HepG2 (cell line): ENCODE data around the gene RSPRY1. TPM values are rescaled to one million over a fixed set of nuclear protein-coding genes. Genes with fewer than 3 reads are reported as not detected.

ENCODE experiments used
- DPF2 ChIP-seq: sonication (generic); formaldehyde crosslinking; IDR thresholded peaks from 2 replicates; pipeline ENCODE4 v1.4.0; 2020; ENCODE audit warnings: mild to moderate bottlenecking, low read depth, missing genetic modification reagents, borderline replicate concordance
- MAFG ChIP-seq: sonication (generic); formaldehyde crosslinking; IDR thresholded peaks from 2 replicates; pipeline ENCODE4 v1.5.1; 2020; ENCODE audit warnings: mild to moderate bottlenecking, missing genetic modification reagents
- MXD4 ChIP-seq: IDR thresholded peaks from 2 replicates; pipeline ENCODE4 v1.6.1; 2016; ENCODE audit warnings: mild to moderate bottlenecking, missing biosample characterization, missing genetic modification reagents
- PBX3 ChIP-seq: sonication (generic); formaldehyde crosslinking; IDR thresholded peaks from 2 replicates; pipeline ENCODE4 v1.8.1; 2023; ENCODE audit warnings: missing genetic modification reagents, inconsistent platforms, borderline replicate concordance
- RELA ChIP-seq: sonication (generic); formaldehyde crosslinking; IDR thresholded peaks from 2 replicates; pipeline ENCODE4 v1.4.0; 2020; ENCODE audit warnings: missing genetic modification reagents
- SKI ChIP-seq: fragments of 450-650 bp; IDR thresholded peaks from one replicate; pipeline ENCODE4 v1.6.1; 2018; ENCODE audit warnings: mild to moderate bottlenecking; ENCODE audit not compliant: partially characterized antibody
- ZBTB21 ChIP-seq: sonication (generic); formaldehyde crosslinking; IDR thresholded peaks from 2 replicates; pipeline ENCODE4 v1.4.0; 2020; ENCODE audit warnings: missing genetic modification reagents
- ZNF10 ChIP-seq: sonication (generic); formaldehyde crosslinking; IDR thresholded peaks from 2 replicates; pipeline ENCODE4 v1.4.0; 2020; ENCODE audit warnings: mild to moderate bottlenecking, low read depth, missing genetic modification reagents, borderline replicate concordance
- ZNF101 ChIP-seq: sonication (generic); formaldehyde crosslinking; IDR thresholded peaks from 2 replicates; pipeline ENCODE4 v1.4.0; 2020; ENCODE audit warnings: mild to moderate bottlenecking, low read depth, missing genetic modification reagents, borderline replicate concordance
- ZNF446 ChIP-seq: sonication (generic); formaldehyde crosslinking; IDR thresholded peaks from 2 replicates; pipeline ENCODE4 v1.5.0; 2020; ENCODE audit warnings: mild to moderate bottlenecking, missing genetic modification reagents
- ZNF546 ChIP-seq: sonication (generic); formaldehyde crosslinking; conservative IDR thresholded peaks from 2 replicates; pipeline ENCODE4 v1.8.1; 2023; ENCODE audit warnings: mild to moderate bottlenecking, missing genetic modification reagents
- ZNF674 ChIP-seq: sonication (generic); formaldehyde crosslinking; IDR thresholded peaks from 2 replicates; pipeline ENCODE4 v1.5.0; 2020; ENCODE audit warnings: low read depth, mild to moderate bottlenecking, missing genetic modification reagents
- polyA plus RNA-seq, 8 experiments: library from polyadenylated mRNA; depleted of rRNA in 3 of 8; stranded (reverse) in 7 of 8; unstranded in 1 of 8; fragments of >200 nt; fragmentation: Illumina TruSeq in 4 of 8; extraction: Trizol in 4 of 8; gene quantifications; 2 replicates each; pipeline versions ENCODE4 v1.2.1 to v1.2.3, GENCODE V29; 2011 to 2016; ENCODE audit warnings: low read depth in 4 of 8, missing spikeins in 1 of 8, mixed read lengths in 1 of 8; ENCODE audit not compliant: insufficient read depth in 1 of 8
- total RNA-seq, 5 experiments: library from RNA; depleted of rRNA; stranded (reverse); fragments of >200 nt; fragmentation: Illumina TruSeq; extraction: Trizol; gene quantifications; 2 replicates each; pipeline ENCODE4 v1.2.3, GENCODE V29; 2016; ENCODE audit warnings: low read depth in 1 of 5
- TF ChIP-seq, protein P1 (sequence below): sonication (generic); formaldehyde crosslinking; IDR thresholded peaks from 2 replicates; pipeline ENCODE4 v1.5.0; 2020; ENCODE audit warnings: mild to moderate bottlenecking, missing genetic modification reagents
- TF ChIP-seq, protein P2 (sequence below): sonication (generic); formaldehyde crosslinking; IDR thresholded peaks from 2 replicates; pipeline ENCODE4 v1.4.0; 2020; ENCODE audit warnings: mild to moderate bottlenecking, low read depth, missing genetic modification reagents
- TF ChIP-seq, protein P3 (sequence below): sonication (generic); formaldehyde crosslinking; IDR thresholded peaks from 2 replicates; pipeline ENCODE4 v1.9.0; 2022; ENCODE audit warnings: missing genetic modification reagents, mild to moderate bottlenecking, borderline replicate concordance
- TF ChIP-seq, protein P4 (sequence below): sonication (generic); formaldehyde crosslinking; IDR thresholded peaks from 2 replicates; pipeline ENCODE4 v1.4.0; 2020; ENCODE audit warnings: mild to moderate bottlenecking, missing genetic modification reagents, borderline replicate concordance

The RSPRY1 gene
- total and polyA plus RNA-seq, 2 of the 13 experiments (the other 11 are each of a cell fraction or from before 2014, with no cell fraction given), result 53.4 to 61.0 TPM

- TF ChIP-seq ZNF674 (CRISPR knock-in tag) (no peak), MAFG (CRISPR knock-in tag) (no peak), ZNF446 (CRISPR knock-in tag) (no peak), DPF2 (CRISPR knock-in tag) (no peak; the same call in 1 of the 2 replicates), ZNF546 (CRISPR knock-in tag) (no peak), ZNF10 (CRISPR knock-in tag) (no peak), RELA (no peak), ZBTB21 (CRISPR knock-in tag) (no peak), MXD4 (CRISPR knock-in tag) (peak; percentile 73; the same call in 1 of the 2 replicates), SKI (no peak), ZNF101 (CRISPR knock-in tag) (no peak), PBX3 (no peak)
- TF ChIP-seq, protein P1, sequence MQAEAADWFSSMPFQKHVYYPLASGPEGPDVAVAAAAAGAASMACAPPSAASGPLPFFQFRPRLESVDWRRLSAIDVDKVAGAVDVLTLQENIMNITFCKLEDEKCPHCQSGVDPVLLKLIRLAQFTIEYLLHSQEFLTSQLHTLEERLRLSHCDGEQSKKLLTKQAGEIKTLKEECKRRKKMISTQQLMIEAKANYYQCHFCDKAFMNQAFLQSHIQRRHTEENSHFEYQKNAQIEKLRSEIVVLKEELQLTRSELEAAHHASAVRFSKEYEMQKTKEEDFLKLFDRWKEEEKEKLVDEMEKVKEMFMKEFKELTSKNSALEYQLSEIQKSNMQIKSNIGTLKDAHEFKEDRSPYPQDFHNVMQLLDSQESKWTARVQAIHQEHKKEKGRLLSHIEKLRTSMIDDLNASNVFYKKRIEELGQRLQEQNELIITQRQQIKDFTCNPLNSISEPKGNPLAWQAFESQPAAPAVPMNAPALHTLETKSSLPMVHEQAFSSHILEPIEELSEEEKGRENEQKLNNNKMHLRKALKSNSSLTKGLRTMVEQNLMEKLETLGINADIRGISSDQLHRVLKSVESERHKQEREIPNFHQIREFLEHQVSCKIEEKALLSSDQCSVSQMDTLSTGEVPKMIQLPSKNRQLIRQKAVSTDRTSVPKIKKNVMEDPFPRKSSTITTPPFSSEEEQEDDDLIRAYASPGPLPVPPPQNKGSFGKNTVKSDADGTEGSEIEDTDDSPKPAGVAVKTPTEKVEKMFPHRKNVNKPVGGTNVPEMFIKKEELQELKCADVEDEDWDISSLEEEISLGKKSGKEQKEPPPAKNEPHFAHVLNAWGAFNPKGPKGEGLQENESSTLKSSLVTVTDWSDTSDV (CRISPR knock-in tag), result peak; percentile 94
- TF ChIP-seq, protein P2, sequence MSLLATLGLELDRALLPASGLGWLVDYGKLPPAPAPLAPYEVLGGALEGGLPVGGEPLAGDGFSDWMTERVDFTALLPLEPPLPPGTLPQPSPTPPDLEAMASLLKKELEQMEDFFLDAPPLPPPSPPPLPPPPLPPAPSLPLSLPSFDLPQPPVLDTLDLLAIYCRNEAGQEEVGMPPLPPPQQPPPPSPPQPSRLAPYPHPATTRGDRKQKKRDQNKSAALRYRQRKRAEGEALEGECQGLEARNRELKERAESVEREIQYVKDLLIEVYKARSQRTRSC, result no peak
- TF ChIP-seq, protein P3, sequence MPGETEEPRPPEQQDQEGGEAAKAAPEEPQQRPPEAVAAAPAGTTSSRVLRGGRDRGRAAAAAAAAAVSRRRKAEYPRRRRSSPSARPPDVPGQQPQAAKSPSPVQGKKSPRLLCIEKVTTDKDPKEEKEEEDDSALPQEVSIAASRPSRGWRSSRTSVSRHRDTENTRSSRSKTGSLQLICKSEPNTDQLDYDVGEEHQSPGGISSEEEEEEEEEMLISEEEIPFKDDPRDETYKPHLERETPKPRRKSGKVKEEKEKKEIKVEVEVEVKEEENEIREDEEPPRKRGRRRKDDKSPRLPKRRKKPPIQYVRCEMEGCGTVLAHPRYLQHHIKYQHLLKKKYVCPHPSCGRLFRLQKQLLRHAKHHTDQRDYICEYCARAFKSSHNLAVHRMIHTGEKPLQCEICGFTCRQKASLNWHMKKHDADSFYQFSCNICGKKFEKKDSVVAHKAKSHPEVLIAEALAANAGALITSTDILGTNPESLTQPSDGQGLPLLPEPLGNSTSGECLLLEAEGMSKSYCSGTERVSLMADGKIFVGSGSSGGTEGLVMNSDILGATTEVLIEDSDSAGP (CRISPR knock-in tag), result peak; percentile 49; the same call in 1 of the 2 replicates
- TF ChIP-seq, protein P4, sequence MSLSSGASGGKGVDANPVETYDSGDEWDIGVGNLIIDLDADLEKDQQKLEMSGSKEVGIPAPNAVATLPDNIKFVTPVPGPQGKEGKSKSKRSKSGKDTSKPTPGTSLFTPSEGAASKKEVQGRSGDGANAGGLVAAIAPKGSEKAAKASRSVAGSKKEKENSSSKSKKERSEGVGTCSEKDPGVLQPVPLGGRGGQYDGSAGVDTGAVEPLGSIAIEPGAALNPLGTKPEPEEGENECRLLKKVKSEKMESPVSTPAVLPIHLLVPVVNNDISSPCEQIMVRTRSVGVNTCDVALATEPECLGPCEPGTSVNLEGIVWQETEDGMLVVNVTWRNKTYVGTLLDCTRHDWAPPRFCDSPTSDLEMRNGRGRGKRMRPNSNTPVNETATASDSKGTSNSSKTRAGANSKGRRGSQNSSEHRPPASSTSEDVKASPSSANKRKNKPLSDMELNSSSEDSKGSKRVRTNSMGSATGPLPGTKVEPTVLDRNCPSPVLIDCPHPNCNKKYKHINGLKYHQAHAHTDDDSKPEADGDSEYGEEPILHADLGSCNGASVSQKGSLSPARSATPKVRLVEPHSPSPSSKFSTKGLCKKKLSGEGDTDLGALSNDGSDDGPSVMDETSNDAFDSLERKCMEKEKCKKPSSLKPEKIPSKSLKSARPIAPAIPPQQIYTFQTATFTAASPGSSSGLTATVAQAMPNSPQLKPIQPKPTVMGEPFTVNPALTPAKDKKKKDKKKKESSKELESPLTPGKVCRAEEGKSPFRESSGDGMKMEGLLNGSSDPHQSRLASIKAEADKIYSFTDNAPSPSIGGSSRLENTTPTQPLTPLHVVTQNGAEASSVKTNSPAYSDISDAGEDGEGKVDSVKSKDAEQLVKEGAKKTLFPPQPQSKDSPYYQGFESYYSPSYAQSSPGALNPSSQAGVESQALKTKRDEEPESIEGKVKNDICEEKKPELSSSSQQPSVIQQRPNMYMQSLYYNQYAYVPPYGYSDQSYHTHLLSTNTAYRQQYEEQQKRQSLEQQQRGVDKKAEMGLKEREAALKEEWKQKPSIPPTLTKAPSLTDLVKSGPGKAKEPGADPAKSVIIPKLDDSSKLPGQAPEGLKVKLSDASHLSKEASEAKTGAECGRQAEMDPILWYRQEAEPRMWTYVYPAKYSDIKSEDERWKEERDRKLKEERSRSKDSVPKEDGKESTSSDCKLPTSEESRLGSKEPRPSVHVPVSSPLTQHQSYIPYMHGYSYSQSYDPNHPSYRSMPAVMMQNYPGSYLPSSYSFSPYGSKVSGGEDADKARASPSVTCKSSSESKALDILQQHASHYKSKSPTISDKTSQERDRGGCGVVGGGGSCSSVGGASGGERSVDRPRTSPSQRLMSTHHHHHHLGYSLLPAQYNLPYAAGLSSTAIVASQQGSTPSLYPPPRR (CRISPR knock-in tag), result peak; percentile 48; the same call in 1 of the 2 replicates
These were observed at the start of gene RSPRY1, which contains the start of gene PSME3IP1 (continued) for GRCh38 chr16:57185945-57186871.
